DMS79 treated with DMSO at 0.1 percent for 48 hours (cell line): ENCODE measurements around the gene GANAB.
"Not testable (repeated sequence)": the region's sequence is repeated elsewhere in the genome, so short reads cannot be mapped to it uniquely, and the experiment has no call there.

ENCODE experiments used
- DNase-seq: peaks from one replicate; lab custom pipeline; 2025; lab: John Stamatoyannopoulos, UW

Gene GANAB

GRCh38 chr11:62621567-62622470, 24.6 kb downstream of the GANAB start, which contains the start of gene B3GAT3:
Gene B3GAT3 (minus strand): TSS chr11:62621986. CDS start chr11:62621947, 39 bp downstream.
- peak; percentile 96 for DNase-seq

GRCh38 chr11:62621027-62621566, 25.3 kb downstream of the GANAB start:
- DNase-seq: no peak

GRCh38 chr11:62616957-62617356, 29.5 kb downstream of the GANAB start:
- DNase-seq: not testable (repeated sequence)

- DNase-seq: no peak
Measured at GRCh38 chr11:62615521-62615920, 30.9 kb downstream of the GANAB start.

GRCh38 chr11:62614275-62614674, 32.1 kb downstream of the GANAB start:
- DNase-seq: no peak

- DNase-seq: no peak
Measured at GRCh38 chr11:62613291-62613778, 33.1 kb downstream of the GANAB start.

GRCh38 chr11:62612366-62613290, 33.8 kb downstream of the GANAB start, which contains the start of the genes EML3 and ROM1:
Gene EML3 (minus strand): TSS chr11:62612775. CDS start chr11:62612457, 318 bp downstream.
Gene ROM1 (plus strand): TSS chr11:62613257. CDS start chr11:62613282, 25 bp downstream.
- DNase-seq: peak; percentile 64

GRCh38 chr11:62611705-62612365, 34.6 kb downstream of the GANAB start:
- peak; percentile 72 for DNase-seq

- no peak for DNase-seq
Measured at GRCh38 chr11:62610814-62611704, 35.4 kb downstream of the GANAB start.

GRCh38 chr11:62610403-62610802, 36.0 kb downstream of the GANAB start:
- DNase-seq: no peak

GRCh38 chr11:62608776-62609175, 37.6 kb downstream of the GANAB start:
- DNase-seq: no peak

- DNase-seq: no peak
Measured at GRCh38 chr11:62607714-62608113, 38.7 kb downstream of the GANAB start.

GRCh38 chr11:62605902-62606301, 40.5 kb downstream of the GANAB start:
- DNase-seq: no peak

- DNase-seq: no peak
Measured at GRCh38 chr11:62605467-62605866, 40.9 kb downstream of the GANAB start.

- no peak for DNase-seq
Measured at GRCh38 chr11:62604460-62605120, 41.8 kb downstream of the GANAB start.

GRCh38 chr11:62603776-62604299, 42.6 kb downstream of the GANAB start:
- DNase-seq: no peak

GRCh38 chr11:62603072-62603408, 43.4 kb downstream of the GANAB start:
- no peak for DNase-seq

- peak; percentile 66 for DNase-seq
Measured at GRCh38 chr11:62602141-62603071, 44.0 kb downstream of the GANAB start.
